ENCODE measurements around the gene WASF3.

The WASF3 gene

DNA sequence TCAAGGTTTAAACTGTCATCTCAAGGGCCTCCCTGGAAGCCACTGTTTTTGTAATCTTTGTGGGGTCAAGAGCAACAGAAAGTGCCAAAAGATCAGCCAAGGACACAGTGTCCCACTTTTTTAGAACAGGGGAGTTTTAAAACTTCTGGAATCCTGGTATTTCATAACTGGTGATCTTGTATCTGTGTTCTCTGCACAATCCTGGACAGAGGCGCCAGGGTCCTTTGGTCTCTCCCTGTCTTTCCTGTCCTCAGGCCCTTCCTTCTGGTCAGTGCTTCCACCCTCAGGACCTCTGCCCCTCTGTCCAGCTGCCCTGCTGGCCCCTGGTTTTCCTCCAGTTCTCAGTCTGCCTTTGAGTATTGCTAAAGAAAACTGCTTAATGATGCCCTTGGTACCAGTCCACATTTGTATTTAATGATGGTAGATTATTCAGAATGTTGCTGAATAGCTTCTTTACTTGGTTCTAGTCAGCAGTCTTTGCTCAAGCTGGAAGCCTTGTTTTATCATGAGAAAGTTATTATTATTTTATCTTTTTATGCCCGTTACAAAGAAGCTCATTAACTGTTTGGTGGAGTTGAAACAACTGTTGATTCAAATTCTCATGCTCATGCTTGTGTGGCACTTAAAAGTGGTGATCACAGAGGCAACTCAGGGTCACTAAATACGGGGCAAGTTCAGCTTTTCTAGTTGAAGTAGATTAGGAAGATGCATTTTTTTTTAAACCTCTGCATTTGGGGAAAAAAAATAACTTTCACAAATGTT, 47.5 kb downstream of the WASF3 start:
- TF ChIP-seq, protein P1, sequence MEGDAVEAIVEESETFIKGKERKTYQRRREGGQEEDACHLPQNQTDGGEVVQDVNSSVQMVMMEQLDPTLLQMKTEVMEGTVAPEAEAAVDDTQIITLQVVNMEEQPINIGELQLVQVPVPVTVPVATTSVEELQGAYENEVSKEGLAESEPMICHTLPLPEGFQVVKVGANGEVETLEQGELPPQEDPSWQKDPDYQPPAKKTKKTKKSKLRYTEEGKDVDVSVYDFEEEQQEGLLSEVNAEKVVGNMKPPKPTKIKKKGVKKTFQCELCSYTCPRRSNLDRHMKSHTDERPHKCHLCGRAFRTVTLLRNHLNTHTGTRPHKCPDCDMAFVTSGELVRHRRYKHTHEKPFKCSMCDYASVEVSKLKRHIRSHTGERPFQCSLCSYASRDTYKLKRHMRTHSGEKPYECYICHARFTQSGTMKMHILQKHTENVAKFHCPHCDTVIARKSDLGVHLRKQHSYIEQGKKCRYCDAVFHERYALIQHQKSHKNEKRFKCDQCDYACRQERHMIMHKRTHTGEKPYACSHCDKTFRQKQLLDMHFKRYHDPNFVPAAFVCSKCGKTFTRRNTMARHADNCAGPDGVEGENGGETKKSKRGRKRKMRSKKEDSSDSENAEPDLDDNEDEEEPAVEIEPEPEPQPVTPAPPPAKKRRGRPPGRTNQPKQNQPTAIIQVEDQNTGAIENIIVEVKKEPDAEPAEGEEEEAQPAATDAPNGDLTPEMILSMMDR (IDR thresholded peaks at IDR 0.05; ENCODE audit: low read depth, low read length) = no peak
- DNase-seq = no peak
- no peak overlapping the region for H3K27ac ChIP-seq
- H3K27me3 ChIP-seq (ENCODE audit: insufficient read depth, low read depth, severe bottlenecking) = no peaks in the 10 kb centered on the region
- no peaks in the 10 kb centered on the region for H3K9me3 ChIP-seq (ENCODE audit: severe bottlenecking)
- no peak overlapping the region for H3K4me3 ChIP-seq (ENCODE audit: low read depth, low read length)
- no peaks in the 10 kb centered on the region for H3K36me3 ChIP-seq

DNA sequence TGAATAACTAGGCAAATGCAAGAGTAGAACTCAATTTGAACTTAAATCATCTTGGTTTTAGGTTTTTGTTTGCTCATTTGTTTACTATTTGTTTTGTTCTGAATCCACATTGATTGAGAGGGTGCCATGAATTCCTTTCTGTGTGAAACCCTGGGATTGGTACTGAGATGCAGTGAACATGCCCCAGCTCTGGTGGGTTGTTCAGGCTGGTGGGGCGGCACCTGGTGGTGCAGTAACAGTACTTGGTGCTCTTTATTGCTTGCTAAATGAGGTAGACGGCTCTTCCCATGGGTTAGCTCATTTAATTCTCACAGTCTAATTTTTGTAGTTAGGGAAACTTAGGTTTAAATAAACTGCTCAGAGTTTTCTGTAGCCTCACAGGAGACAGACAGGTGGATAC, 48.4 kb downstream of the WASF3 start:
- H3K27me3 ChIP-seq (ENCODE audit: insufficient read depth, low read depth, severe bottlenecking) = no peaks in the 10 kb centered on the region
- TF ChIP-seq, protein P1 (IDR thresholded peaks at IDR 0.05; ENCODE audit: low read depth, low read length) = peak; percentile 61
- no peak overlapping the region for H3K27ac ChIP-seq
- H3K4me3 ChIP-seq (ENCODE audit: low read depth, low read length) = no peak overlapping the region
- no peaks in the 10 kb centered on the region for H3K9me3 ChIP-seq (ENCODE audit: severe bottlenecking)
- peak; percentile 65 for DNase-seq
- H3K36me3 ChIP-seq = peaks cover 4% of the 10 kb centered on the region

DNA sequence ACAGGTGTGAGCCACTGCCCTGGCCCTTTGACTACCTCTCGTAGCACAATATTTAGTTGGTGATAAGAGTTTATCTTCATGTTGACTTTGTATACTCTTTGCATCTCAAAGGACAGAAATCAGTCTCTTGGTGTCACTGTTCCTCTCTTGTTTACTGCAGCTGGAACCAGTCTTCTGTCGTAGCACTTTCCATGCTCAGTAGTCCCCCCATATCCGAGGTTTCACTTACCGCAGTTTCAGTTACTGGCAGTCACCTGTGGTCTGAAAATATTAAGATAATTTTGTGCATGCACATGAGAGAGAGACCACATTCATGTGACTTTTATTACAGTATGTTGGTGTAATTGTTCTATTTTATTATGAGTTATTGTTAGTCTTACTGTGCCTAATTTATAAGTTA, 49.1 kb downstream of the WASF3 start:
- peaks cover 8% of the 10 kb centered on the region for H3K36me3 ChIP-seq
- TF ChIP-seq, protein P1 (IDR thresholded peaks at IDR 0.05; ENCODE audit: low read depth, low read length) = no peak
- H3K27me3 ChIP-seq (ENCODE audit: insufficient read depth, low read depth, severe bottlenecking) = no peaks in the 10 kb centered on the region
- H3K27ac ChIP-seq = peak overlapping the region; percentile 59; the same call in 1 of the 2 replicates
- no peak overlapping the region for H3K4me3 ChIP-seq (ENCODE audit: low read depth, low read length)
- no peak for DNase-seq
- no peaks in the 10 kb centered on the region for H3K9me3 ChIP-seq (ENCODE audit: severe bottlenecking)

DNA sequence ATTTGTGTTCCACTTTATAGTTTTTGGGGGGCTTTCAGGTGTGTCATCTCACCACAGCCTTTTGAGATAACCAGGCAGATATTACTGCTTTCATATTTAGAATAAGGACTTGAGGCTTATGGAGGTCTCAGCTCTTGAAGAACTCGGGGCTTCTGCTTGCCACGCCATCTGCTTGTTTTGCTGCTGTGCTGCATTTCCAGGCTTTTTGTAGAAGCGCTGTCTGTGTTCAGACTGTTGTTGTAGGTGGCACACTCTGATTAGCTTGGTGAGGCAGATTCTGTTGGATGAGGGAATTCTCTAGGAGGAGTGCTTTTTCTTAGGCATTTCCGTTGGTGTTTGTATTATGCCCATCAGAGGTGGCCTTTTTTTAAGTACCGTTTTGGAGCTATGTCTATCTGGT, 57.2 kb downstream of the WASF3 start:
- H3K9me3 ChIP-seq (ENCODE audit: severe bottlenecking) = no peaks in the 10 kb centered on the region
- peak; percentile 59 for DNase-seq
- peak overlapping the region; percentile 41 for H3K27ac ChIP-seq
- no peak overlapping the region for H3K4me3 ChIP-seq (ENCODE audit: low read depth, low read length)
- peaks cover 59% of the 10 kb centered on the region for H3K36me3 ChIP-seq
- no peaks in the 10 kb centered on the region for H3K27me3 ChIP-seq (ENCODE audit: insufficient read depth, low read depth, severe bottlenecking)
- TF ChIP-seq, protein P1 (IDR thresholded peaks at IDR 0.05; ENCODE audit: low read depth, low read length) = no peak

DNA sequence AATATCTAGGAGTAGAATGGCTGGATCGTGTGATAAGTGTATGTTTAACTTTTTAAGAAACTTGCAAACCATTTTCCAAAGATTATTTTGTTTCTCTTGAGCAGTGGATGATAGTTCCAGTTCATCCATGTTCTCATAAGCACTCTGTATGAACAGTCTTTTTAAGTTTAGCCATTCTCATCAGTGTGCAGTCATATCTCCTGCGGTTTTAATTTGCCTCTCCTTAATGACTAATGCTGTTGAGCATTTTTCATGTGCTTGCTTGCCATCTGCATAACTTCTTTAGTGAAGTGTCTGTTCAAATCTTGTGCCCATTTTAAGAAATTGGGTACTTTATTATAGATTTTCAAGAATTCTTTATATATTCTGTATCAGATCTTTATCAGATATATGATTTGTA, 58.6 kb downstream of the WASF3 start:
- no peaks in the 10 kb centered on the region for H3K9me3 ChIP-seq (ENCODE audit: severe bottlenecking)
- DNase-seq = no peak
- no peak overlapping the region for H3K27ac ChIP-seq
- H3K36me3 ChIP-seq = peaks cover 65% of the 10 kb centered on the region
- TF ChIP-seq, protein P1 (IDR thresholded peaks at IDR 0.05; ENCODE audit: low read depth, low read length) = no peak
- no peaks in the 10 kb centered on the region for H3K27me3 ChIP-seq (ENCODE audit: insufficient read depth, low read depth, severe bottlenecking)
- no peak overlapping the region for H3K4me3 ChIP-seq (ENCODE audit: low read depth, low read length)

DNA sequence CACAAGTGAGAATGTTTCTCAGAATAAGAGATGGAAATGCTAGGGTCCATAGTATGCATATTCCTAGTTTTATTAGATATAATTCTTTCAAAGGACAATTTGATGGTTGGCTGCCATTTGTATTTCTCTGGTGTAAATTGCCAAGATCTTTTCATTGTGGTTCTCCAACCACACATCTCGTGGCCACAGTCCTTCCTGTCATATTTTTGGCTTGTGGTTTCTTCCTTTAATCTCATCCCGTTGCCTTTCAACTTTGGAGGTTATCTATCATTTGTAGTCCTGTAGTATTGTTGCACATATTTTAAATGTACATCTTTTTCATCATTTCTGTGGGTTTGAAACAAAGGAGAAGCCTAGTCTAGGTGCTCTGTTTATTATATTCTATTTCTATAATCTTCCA, 61.2 kb downstream of the WASF3 start:
- Histone ChIP-seq H3K36me3 (peaks cover 74% of the 10 kb centered on the region), H3K27me3 (ENCODE audit: insufficient read depth, low read depth, severe bottlenecking) (no peaks in the 10 kb centered on the region), H3K4me3 (ENCODE audit: low read depth, low read length) (no peak overlapping the region), H3K9me3 (ENCODE audit: severe bottlenecking) (peaks cover 1% of the 10 kb centered on the region), H3K27ac (no peak overlapping the region)
- TF ChIP-seq, protein P1 (IDR thresholded peaks at IDR 0.05; ENCODE audit: low read depth, low read length) = no peak
- no peak for DNase-seq

Data from WERI-Rb-1 (cell line).